B cell (primary cell): ENCODE data around the gene HTR1D. TPM values are rescaled to one million over a fixed set of nuclear protein-coding genes. Genes with fewer than 3 reads are reported as not detected.

Source experiments
- ATAC-seq: fragments of 200-7000 bp; cut with Tn5 transposase; one replicate; pipeline ENCODE4 v1.10.0; 2021; ENCODE audit warnings: low read depth, mild to moderate bottlenecking, moderate number of reproducible peaks, moderate library complexity
- CTCF ChIA-PET: fragments of 350-600 bp; sonication (Branson Sonifier 250); formaldehyde crosslinking; loops from one replicate; lab custom pipeline; 2021; ENCODE audit warnings: antibody characterized with exemption, inconsistent platforms; lab: Charles Lee
- POLR2A ChIA-PET: fragments of 350-600 bp; sonication (Branson Sonifier 250); formaldehyde crosslinking; loops from one replicate; lab custom pipeline; 2021; ENCODE audit warnings: antibody characterized with exemption; lab: Charles Lee
- DNase-seq: peaks from one replicate; pipeline ENCODE4 v3.0.0; 2013
- H2AFZ ChIP-seq: 2 replicates; pipeline ENCODE4 v1.6.1; 2012; ENCODE audit warnings: mild to moderate bottlenecking, low read depth, low read length; ENCODE audit not compliant: insufficient read depth, poor library complexity, severe bottlenecking
- H3K27ac ChIP-seq, 2 donors: 1 replicate in 1 of 2; 2 replicates in 1 of 2; pipeline ENCODE4 v1.5.1; 2012 to 2013; ENCODE audit warnings: low read length in 2 of 2, mild to moderate bottlenecking in 2 of 2, moderate library complexity in 1 of 2
- H3K27me3 ChIP-seq, 4 experiments: fragments of 200-600 bp in 1 of 4; sonication (generic) in 1 of 4; replicated peaks in 1 of 4; 1 replicate in 2 of 4; 2 replicates in 2 of 4; pipeline versions ENCODE4 v1.6.1 to v1.7.0; 2013 to 2016; ENCODE audit warnings: low read length in 3 of 4, mild to moderate bottlenecking in 2 of 4, mixed read lengths in 1 of 4, moderate library complexity in 1 of 4; ENCODE audit not compliant: insufficient read depth in 4 of 4, control insufficient read depth in 3 of 4; ENCODE audit errors: control extremely low read depth in 1 of 4
- H3K36me3 ChIP-seq, 2 experiments: replicated peaks in 1 of 2; 1 replicate in 1 of 2; 2 replicates in 1 of 2; pipeline versions ENCODE4 v1.6.1 to v1.7.1; 2013; ENCODE audit warnings: low read length in 1 of 2; ENCODE audit not compliant: insufficient read depth in 2 of 2, control insufficient read depth in 1 of 2; ENCODE audit errors: control extremely low read depth in 1 of 2, extremely low read depth in 1 of 2
- H3K4me1 ChIP-seq, 2 donors: fragments of 200-600 bp in 1 of 2; sonication (generic) in 1 of 2; 1 replicate in 1 of 2; 2 replicates in 1 of 2; pipeline versions ENCODE4 v1.5.1 to v1.6.1; 2013 to 2017; ENCODE audit warnings: low read length in 2 of 2; ENCODE audit not compliant: control insufficient read depth in 2 of 2, insufficient read depth in 2 of 2
- H3K4me2 ChIP-seq: replicated peaks from 2 replicates; pipeline ENCODE3; 2012; ENCODE audit warnings: mild to moderate bottlenecking, low read depth, low read length; ENCODE audit not compliant: poor library complexity, severe bottlenecking
- H3K4me3 ChIP-seq, 5 experiments: fragments of 200-600 bp in 1 of 5; sonication (generic) in 1 of 5; 1 replicate in 3 of 5; 2 replicates in 2 of 5; pipeline versions ENCODE4 v1.5.1 to v1.7.0; 2011 to 2016; ENCODE audit warnings: low read length in 4 of 5, mild to moderate bottlenecking in 4 of 5, low read depth in 2 of 5, control low read depth in 1 of 5, moderate library complexity in 1 of 5; ENCODE audit not compliant: insufficient read depth in 1 of 5; ENCODE audit errors: control extremely low read depth in 1 of 5, extremely low read depth in 1 of 5
- H3K79me2 ChIP-seq: fragments of 200-600 bp; sonication (generic); one replicate; pipeline ENCODE4 v1.6.0; 2016; ENCODE audit warnings: low read length; ENCODE audit not compliant: control insufficient read depth, insufficient read depth
- H3K9ac ChIP-seq: fragments of 200-600 bp; sonication (generic); 2 replicates; pipeline ENCODE4 v1.6.1; 2017; ENCODE audit warnings: mild to moderate bottlenecking, low read length, moderate library complexity
- H3K9me3 ChIP-seq, 3 donors: one replicate each; pipeline versions ENCODE4 v1.6.1 to v1.7.1; 2013; ENCODE audit warnings: low read length in 2 of 3; ENCODE audit not compliant: control insufficient read depth in 2 of 3, insufficient read depth in 1 of 3; ENCODE audit errors: control extremely low read depth in 1 of 3
- H4K20me1 ChIP-seq: 2 replicates; pipeline ENCODE4 v1.6.0; 2012; ENCODE audit warnings: mild to moderate bottlenecking, low read length; ENCODE audit not compliant: insufficient read depth, control insufficient read depth, poor library complexity, severe bottlenecking
- H3K27ac Mint-ChIP-seq: one replicate; pipeline ENCODE4 v1.8.0; 2021; ENCODE audit warnings: mixed read lengths
- H3K27me3 Mint-ChIP-seq: one replicate; pipeline ENCODE4 v1.8.0; 2021; ENCODE audit warnings: mixed read lengths
- H3K4me1 Mint-ChIP-seq: one replicate; pipeline ENCODE4 v1.8.0; 2021; ENCODE audit warnings: mixed read lengths
- H3K4me3 Mint-ChIP-seq: one replicate; pipeline ENCODE4 v1.8.0; 2021; ENCODE audit warnings: mixed read lengths
- H3K9me3 Mint-ChIP-seq: one replicate; pipeline ENCODE4 v1.8.0; 2022; ENCODE audit warnings: mixed read lengths; ENCODE audit not compliant: insufficient read depth
- CTCF ChIP-seq: fragments of 200-600 bp; IDR thresholded peaks from one replicate; pipeline ENCODE4 v1.8.0; 2022; ENCODE audit warnings: antibody characterized with exemption, mild to moderate bottlenecking
- EZH2 ChIP-seq: IDR thresholded peaks from 2 replicates; pipeline ENCODE4 v1.6.1; 2012; ENCODE audit warnings: borderline replicate concordance, low read depth, mild to moderate bottlenecking, moderate library complexity, low read length; ENCODE audit not compliant: insufficient read depth, poor library complexity, severe bottlenecking
- WGBS: methylation state at CpG from one replicate; pipeline ENCODE4 v1.1.5; 2013; ENCODE audit warnings: missing lambda C conversion rate; ENCODE audit not compliant: insufficient coverage; 5-methylcytosine and 5-hydroxymethylcytosine counted together
- intact Hi-C: fragments of 100-400 bp; cut with micrococcal nuclease; formaldehyde crosslinking; loops from one replicate; pipeline ENCODE4 v1.10.0; 2022
- polyA plus RNA-seq: library from polyadenylated mRNA; depleted of rRNA; stranded (reverse); fragments of >200 nt; gene quantifications from 2 replicates; pipeline ENCODE4 v1.2.3, GENCODE V29; 2012
- total RNA-seq, 2 donors: library from RNA; stranded (reverse); fragments of 120-200 nt in 1 of 2; gene quantifications; 1 replicate in 1 of 2; 2 replicates in 1 of 2; pipeline versions ENCODE4 v1.2.3 to v1.2.4, GENCODE V29; 2013 to 2022

Gene HTR1D
- total and polyA plus RNA-seq, 2 donors (not counting 1 experiment from before 2014, with no cell fraction given): not detected

- no peak overlapping the region for H3K9ac ChIP-seq
- Mint-ChIP-seq H3K27ac (no peak overlapping the region), H3K4me3 (peak overlapping the region; percentile 51), H3K27me3 (peaks cover 67% of the 10 kb centered on the region), H3K4me1 (peaks cover 6% of the 10 kb centered on the region), H3K9me3 (no peaks in the 10 kb centered on the region)
- H3K27me3 ChIP-seq: peaks cover 0 to 57% (median 30%) of the 10 kb centered on the region in 4 experiments
- no peaks in the 10 kb centered on the region for H3K79me2 ChIP-seq
- ATAC-seq: no peak
- no peak for DNase-seq
- H2AFZ ChIP-seq: no peak overlapping the region
- no peaks in the 10 kb centered on the region for H3K36me3 ChIP-seq
- TF ChIP-seq CTCF (no peak), EZH2 (no peak)
- H3K4me3 ChIP-seq: no peak overlapping the region
- ChIA-PET POLR2A (no interaction called here), CTCF (no interaction called here)
- intact Hi-C loops: loop anchor here (5.0 kb wide), 1 partner anchor 186 kb away; no protein-coding TSS in a partner anchor
- WGBS: 82% methylated on average over 2 of the region's 3 CpGs
- H4K20me1 ChIP-seq: no peaks in the 10 kb centered on the region
- H3K27ac ChIP-seq: no peak overlapping the region
- H3K4me2 ChIP-seq: no peak overlapping the region
- peaks cover 11 to 16% of the 10 kb centered on the region in 2 donors for H3K4me1 ChIP-seq
- H3K9me3 ChIP-seq: peaks cover 0 to 2% (median 0%) of the 10 kb centered on the region in 3 donors
These were observed 1.4 kb downstream of the HTR1D start for GRCh38 chr1:23215751-23216449.

GRCh38 chr1:23215291-23215690 lies 2.0 kb downstream of the HTR1D start:
- no peak overlapping the region for H3K27ac Mint-ChIP-seq
- H3K9me3 Mint-ChIP-seq: no peaks in the 10 kb centered on the region
- ChIA-PET POLR2A (no interaction called here), CTCF (no interaction called here)
- peaks cover 0 to 2% (median 0%) of the 10 kb centered on the region in 3 donors for H3K9me3 ChIP-seq
- peaks cover 0 to 57% (median 30%) of the 10 kb centered on the region in 4 experiments for H3K27me3 ChIP-seq
- H3K4me3 Mint-ChIP-seq: no peak overlapping the region
- H3K9ac ChIP-seq: no peak overlapping the region
- 78% methylated on average over 3 of the region's 3 CpGs for WGBS
- H3K4me1 Mint-ChIP-seq: peaks cover 6% of the 10 kb centered on the region
- peaks cover 11 to 16% of the 10 kb centered on the region in 2 donors for H3K4me1 ChIP-seq
- DNase-seq (no peak), ATAC-seq (no peak)
- H3K4me2 ChIP-seq: no peak overlapping the region
- H4K20me1 ChIP-seq: no peaks in the 10 kb centered on the region
- intact Hi-C loops: loop anchor here (5.0 kb wide), 1 partner anchor 187 kb away; no protein-coding TSS in a partner anchor
- TF ChIP-seq CTCF (no peak), EZH2 (no peak)
- no peaks in the 10 kb centered on the region for H3K79me2 ChIP-seq
- H3K27ac ChIP-seq: no peak overlapping the region
- H3K27me3 Mint-ChIP-seq: peaks cover 62% of the 10 kb centered on the region
- H3K4me3 ChIP-seq: no peak overlapping the region
- H3K36me3 ChIP-seq: no peaks in the 10 kb centered on the region
- H2AFZ ChIP-seq: no peak overlapping the region
